Colonic mucosa (tissue), 4 donors: Measurements from ENCODE around the gene CYP11A1. TPM values are rescaled to one million over a fixed set of nuclear protein-coding genes. Genes with fewer than 3 reads are reported as not detected.

ENCODE experiments used
- DNase-seq: peaks from one replicate; pipeline ENCODE4 v3.0.0-alpha.2; 2020
- H3K27ac ChIP-seq: fragments of 200-600 bp; one replicate; pipeline ENCODE4 v1.8.0; 2021
- H3K27me3 ChIP-seq: fragments of 200-600 bp; one replicate; pipeline ENCODE4 v1.8.0; 2021
- H3K36me3 ChIP-seq: fragments of 200-600 bp; one replicate; pipeline ENCODE4 v1.8.0; 2021
- H3K4me1 ChIP-seq: fragments of 200-600 bp; one replicate; pipeline ENCODE4 v1.8.0; 2021; ENCODE audit warnings: mild to moderate bottlenecking
- H3K4me3 ChIP-seq: fragments of 200-600 bp; one replicate; pipeline ENCODE4 v1.8.0; 2021
- H3K9ac ChIP-seq, 2 donors: one replicate each; pipeline ENCODE4 v1.7.0; 2013; ENCODE audit warnings: control low read depth in 2 of 2, low read depth in 2 of 2, low read length in 2 of 2
- H3K9me3 ChIP-seq: fragments of 200-600 bp; one replicate; pipeline ENCODE4 v1.8.0; 2021
- CTCF ChIP-seq: fragments of 200-600 bp; IDR thresholded peaks from one replicate; pipeline ENCODE4 v1.8.0; 2022; ENCODE audit warnings: antibody characterized with exemption, mild to moderate bottlenecking
- intact Hi-C: fragments of 100-400 bp; cut with DNase I; formaldehyde crosslinking; loops from one replicate; pipeline ENCODE4 v1.14.1; 2022
- total RNA-seq, 2 donors: library from RNA; stranded (reverse); fragmentation: NEBNext Ultra II Directional in 1 of 2; extraction: Animal tissue kit (Norgen Biotek cat#: 25700) in 1 of 2; gene quantifications; one replicate each; pipeline ENCODE4 v1.2.1, GENCODE V29; 2021
- donor health status: healthy.
- donor health status: DM: no; HTN: no; CAD: no.
- donor health status: DM: no; HTN: no; CAD: no.

Gene CYP11A1
- total RNA-seq, 2 donors from 2014 or later, result 1.3 TPM; not detected in 1

GRCh38 chr15:74400313-74400860 lies 32.9 kb upstream of the CYP11A1 start:
- Histone ChIP-seq H3K36me3 (no peaks in the 10 kb centered on the region), H3K4me1 (no peaks in the 10 kb centered on the region), H3K27ac (no peak overlapping the region), H3K9ac (no peak overlapping the region), H3K4me3 (no peak overlapping the region), H3K27me3 (no peaks in the 10 kb centered on the region), H3K9me3 (no peaks in the 10 kb centered on the region)
- intact Hi-C loops, result no loop called here
- no peak for DNase-seq
- no peak for TF ChIP-seq CTCF

- no peak for DNase-seq
- Histone ChIP-seq H3K36me3 (no peaks in the 10 kb centered on the region), H3K27me3 (no peaks in the 10 kb centered on the region), H3K27ac (no peak overlapping the region), H3K4me1 (no peaks in the 10 kb centered on the region), H3K9me3 (no peaks in the 10 kb centered on the region), H3K4me3 (no peak overlapping the region), H3K9ac (no peak overlapping the region)
- intact Hi-C loops, result no loop called here
- TF ChIP-seq CTCF, result no peak
These were observed 32.3 kb upstream of the CYP11A1 start for GRCh38 chr15:74399511-74400312.

GRCh38 chr15:74399100-74399499 lies 31.7 kb upstream of the CYP11A1 start:
- H3K27ac ChIP-seq, result no peak overlapping the region
- H3K4me3 ChIP-seq, result no peak overlapping the region
- H3K27me3 ChIP-seq, result no peaks in the 10 kb centered on the region
- H3K9ac ChIP-seq, result no peak overlapping the region
- intact Hi-C loops, result no loop called here
- H3K4me1 ChIP-seq, result no peaks in the 10 kb centered on the region
- no peaks in the 10 kb centered on the region for H3K36me3 ChIP-seq
- no peak for TF ChIP-seq CTCF
- no peak for DNase-seq
- H3K9me3 ChIP-seq, result no peaks in the 10 kb centered on the region

- Histone ChIP-seq H3K27ac (no peak overlapping the region), H3K9me3 (no peaks in the 10 kb centered on the region), H3K9ac (no peak overlapping the region)
These were observed 30.7 kb upstream of the CYP11A1 start for GRCh38 chr15:74398183-74398582.

More at GRCh38 chr15:74398183-74398582, 30.7 kb upstream of the CYP11A1 start:
- intact Hi-C loops, result no loop called here
- DNase-seq, result no peak
- no peaks in the 10 kb centered on the region for H3K4me1 ChIP-seq
- no peaks in the 10 kb centered on the region for H3K27me3 ChIP-seq
- no peaks in the 10 kb centered on the region for H3K36me3 ChIP-seq
- H3K4me3 ChIP-seq, result no peak overlapping the region
- TF ChIP-seq CTCF, result no peak
